GM23248 (cell line): ENCODE results near the gene ADGRG4. TPM values are rescaled to one million over a fixed set of nuclear protein-coding genes. Genes with fewer than 3 reads are reported as not detected.

ENCODE experiments used
- DNase-seq: peaks from one replicate; pipeline ENCODE4 v3.0.0-alpha.2; 2015
- H2AFZ ChIP-seq: fragments of 200-600 bp; sonication (generic); 2 replicates; pipeline ENCODE4 v1.6.1; 2016; ENCODE audit warnings: antibody characterized with exemption
- H3F3A ChIP-seq: fragments of 200-600 bp; sonication (generic); 2 replicates; pipeline ENCODE4 v1.6.1; 2016; ENCODE audit warnings: mild to moderate bottlenecking, antibody characterized with exemption, mixed run types; ENCODE audit not compliant: insufficient read depth
- H3K27ac ChIP-seq: fragments of 200-600 bp; sonication (generic); 2 replicates; pipeline ENCODE4 v1.5.1; 2016; ENCODE audit warnings: mild to moderate bottlenecking
- H3K27me3 ChIP-seq: fragments of 200-600 bp; sonication (generic); replicated peaks from 2 replicates; pipeline ENCODE4 v1.6.1; 2016; ENCODE audit warnings: mild to moderate bottlenecking; ENCODE audit not compliant: insufficient read depth
- H3K36me3 ChIP-seq: fragments of 200-600 bp; sonication (generic); 2 replicates; pipeline ENCODE4 v1.6.1; 2016; ENCODE audit warnings: low read depth, mild to moderate bottlenecking
- H3K4me1 ChIP-seq: fragments of 200-600 bp; sonication (generic); 2 replicates; pipeline ENCODE4 v1.6.1; 2016; ENCODE audit warnings: mild to moderate bottlenecking; ENCODE audit not compliant: insufficient read depth
- H3K4me2 ChIP-seq: fragments of 200-600 bp; sonication (generic); one replicate; pipeline ENCODE4 v1.6.1; 2016; ENCODE audit warnings: mild to moderate bottlenecking; ENCODE audit not compliant: unreplicated experiment
- H3K4me3 ChIP-seq: fragments of 200-600 bp; sonication (generic); 2 replicates; pipeline ENCODE4 v1.5.1; 2016; ENCODE audit warnings: mild to moderate bottlenecking
- H3K79me2 ChIP-seq: fragments of 200-600 bp; sonication (generic); 2 replicates; pipeline ENCODE4 v1.6.1; 2016; ENCODE audit warnings: mild to moderate bottlenecking; ENCODE audit not compliant: insufficient read depth
- H3K9ac ChIP-seq: fragments of 200-600 bp; sonication (generic); 2 replicates; pipeline ENCODE4 v1.6.1; 2016; ENCODE audit warnings: mild to moderate bottlenecking
- H3K9me2 ChIP-seq: fragments of 200-600 bp; sonication (generic); 2 replicates; pipeline ENCODE4 v1.6.1; 2016; ENCODE audit warnings: mixed run types, mild to moderate bottlenecking, moderate library complexity; ENCODE audit not compliant: insufficient read depth
- H3K9me3 ChIP-seq: fragments of 200-600 bp; sonication (generic); one replicate; pipeline ENCODE4 v1.6.1; 2017; ENCODE audit warnings: low read depth
- H4K20me1 ChIP-seq: fragments of 200-600 bp; sonication (generic); 2 replicates; pipeline ENCODE4 v1.6.0; 2016; ENCODE audit not compliant: insufficient read depth
- EZH2 ChIP-seq: fragments of 200-600 bp; sonication (generic); IDR thresholded peaks from 2 replicates; pipeline ENCODE4 v1.6.1; 2018; ENCODE audit warnings: antibody characterized with exemption, mild to moderate bottlenecking; ENCODE audit not compliant: insufficient read depth, poor library complexity, severe bottlenecking
- EZH2phosphoT487 ChIP-seq: fragments of 200-600 bp; sonication (generic); IDR thresholded peaks from 2 replicates; pipeline ENCODE4 v1.6.1; 2018; ENCODE audit warnings: antibody characterized with exemption, moderate library complexity, mild to moderate bottlenecking, low read depth; ENCODE audit not compliant: insufficient read depth
- WGBS, 2 experiments: methylation state at CpG; one replicate each; pipeline ENCODE4 v1.1.6; 2015 to 2017; ENCODE audit warnings: low lambda C conversion rate in 2 of 2, low coverage in 1 of 2; ENCODE audit errors: missing lambda C conversion rate in 2 of 2; 5-methylcytosine and 5-hydroxymethylcytosine counted together
- in situ Hi-C: fragments of 300-500 bp; cut with MboI; formaldehyde crosslinking; loops from 2 replicates; pipeline ENCODE4 v1.15.0; 2020
- polyA plus RNA-seq: library from polyadenylated mRNA; unstranded; fragments of >200 nt; fragmentation: Nextera tagmentation; extraction: Ambion mirVana; gene quantifications from 2 replicates; pipeline ENCODE4 v1.2.1, GENCODE V29; 2016
- total RNA-seq: library from RNA; depleted of rRNA; stranded (reverse); fragments of >200 nt; shearing (Covaris generic); gene quantifications from 2 replicates; pipeline ENCODE4 v1.2.3, GENCODE V29; 2014

ADGRG4 gene
- total and polyA plus RNA-seq, 2 experiments from 2014 or later: not detected

DNA sequence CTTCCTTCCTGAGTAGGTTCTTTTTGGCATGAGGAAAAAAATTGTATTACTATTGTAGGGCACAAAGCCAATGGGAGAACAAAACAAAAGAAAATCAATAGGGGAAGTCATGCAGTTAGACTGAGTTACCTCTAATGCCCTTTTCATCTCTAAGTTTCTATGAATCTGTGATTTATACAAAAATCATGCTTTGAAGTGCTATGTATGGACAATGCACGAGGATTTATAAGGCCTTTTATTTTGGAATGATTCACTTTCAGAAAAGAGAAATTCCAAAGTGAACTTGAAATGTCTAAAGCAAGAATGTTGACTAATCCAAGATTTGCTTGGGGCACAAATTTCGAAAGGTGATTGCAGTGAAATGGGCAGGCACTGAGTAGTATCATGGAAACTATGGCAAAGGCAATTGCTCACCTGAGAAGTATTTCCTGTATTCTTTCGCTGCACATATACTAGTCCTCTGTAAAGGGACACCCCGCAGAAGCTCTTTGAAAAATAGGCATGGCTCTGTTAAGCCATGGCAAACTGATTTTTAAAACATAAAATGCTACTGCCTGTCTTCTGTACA, 52.8 kb downstream of the ADGRG4 start:
- WGBS, 2 experiments: 39 to 41% methylated on average over 4 of the region's 4 CpGs
- TF ChIP-seq EZH2 (no peak), EZH2phosphoT487 (no peak)

DNA sequence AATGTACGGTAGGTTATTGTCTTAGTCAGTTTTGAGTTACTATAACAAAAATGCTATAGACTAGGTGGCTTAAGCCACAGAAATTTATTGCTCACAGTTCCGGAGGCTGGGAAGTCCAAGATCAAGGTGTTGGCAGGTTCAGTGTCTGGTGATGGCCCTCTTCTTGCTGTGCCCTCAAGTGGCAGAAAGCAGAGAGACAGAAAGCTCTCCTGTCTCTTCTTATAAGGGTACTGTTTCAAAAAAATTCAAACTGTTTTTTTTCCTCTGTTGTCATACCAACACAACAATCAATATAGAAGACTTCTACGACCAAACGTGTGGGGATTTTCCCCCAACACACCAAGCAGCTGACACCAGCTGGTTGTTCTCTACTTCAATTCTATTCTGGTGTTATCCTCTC, 53.4 kb downstream of the ADGRG4 start:
- H3K9me3 ChIP-seq: no peaks in the 10 kb centered on the region
- H3K9me2 ChIP-seq: no peaks in the 10 kb centered on the region
- no peaks in the 10 kb centered on the region for H3K4me1 ChIP-seq
- DNase-seq: no peak
- H2AFZ ChIP-seq: no peak overlapping the region
- no peaks in the 10 kb centered on the region for H4K20me1 ChIP-seq
- in situ Hi-C loops: no loop called here
- H3K36me3 ChIP-seq: no peaks in the 10 kb centered on the region
- no peaks in the 10 kb centered on the region for H3F3A ChIP-seq
- H3K27ac ChIP-seq: no peak overlapping the region
- no peaks in the 10 kb centered on the region for H3K79me2 ChIP-seq
- no peak overlapping the region for H3K9ac ChIP-seq
- no peak overlapping the region for H3K4me2 ChIP-seq
- H3K27me3 ChIP-seq: no peaks in the 10 kb centered on the region
- no peak overlapping the region for H3K4me3 ChIP-seq
- no peak for TF ChIP-seq EZH2phosphoT487
- TF ChIP-seq EZH2: no peak
- WGBS, 2 experiments: 18 to 20% methylated on average over 4 of the region's 4 CpGs

More for the DNA sequence above, 52.8 kb downstream of the ADGRG4 start:
- DNase-seq: peak; percentile 46
- Histone ChIP-seq H4K20me1 (no peaks in the 10 kb centered on the region), H3F3A (no peaks in the 10 kb centered on the region), H3K9me3 (no peaks in the 10 kb centered on the region), H3K4me1 (no peaks in the 10 kb centered on the region), H3K27ac (no peak overlapping the region), H3K4me3 (no peak overlapping the region), H3K9ac (no peak overlapping the region), H3K79me2 (no peaks in the 10 kb centered on the region), H2AFZ (no peak overlapping the region), H3K4me2 (no peak overlapping the region), H3K27me3 (no peaks in the 10 kb centered on the region), H3K9me2 (no peaks in the 10 kb centered on the region), H3K36me3 (no peaks in the 10 kb centered on the region)
- in situ Hi-C loops: no loop called here

DNA sequence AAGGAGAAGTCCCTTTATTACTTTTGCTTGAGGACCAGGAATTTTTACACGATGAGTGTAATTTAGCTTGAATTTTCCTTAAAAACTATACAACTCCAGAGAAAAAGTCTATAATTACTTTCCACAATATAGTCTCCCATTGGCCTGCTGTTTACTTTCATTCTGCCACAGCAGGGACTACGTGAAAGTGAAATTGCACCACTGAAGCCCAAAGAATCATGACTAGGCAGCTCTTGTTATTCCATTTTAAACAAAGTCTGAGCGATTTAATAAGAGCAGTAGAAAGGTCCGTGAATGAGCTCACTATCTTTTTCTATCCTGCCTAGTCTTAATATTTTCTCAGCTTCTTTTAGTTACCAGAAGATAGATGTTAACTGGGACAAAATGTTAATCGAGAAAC, 68.6 kb downstream of the ADGRG4 start:
- Histone ChIP-seq H3K9me3 (no peaks in the 10 kb centered on the region), H3K36me3 (no peaks in the 10 kb centered on the region), H3K4me1 (no peaks in the 10 kb centered on the region), H2AFZ (no peak overlapping the region), H4K20me1 (no peaks in the 10 kb centered on the region), H3K4me3 (no peak overlapping the region), H3K9ac (no peak overlapping the region), H3F3A (no peaks in the 10 kb centered on the region), H3K27me3 (no peaks in the 10 kb centered on the region), H3K4me2 (no peak overlapping the region), H3K79me2 (no peaks in the 10 kb centered on the region), H3K9me2 (no peaks in the 10 kb centered on the region), H3K27ac (no peak overlapping the region)
- 19 to 30% methylated on average over 5 of the region's 5 CpGs for WGBS, 2 experiments
- TF ChIP-seq EZH2phosphoT487 (no peak), EZH2 (no peak)
- in situ Hi-C loops: no loop called here
- DNase-seq: no peak

DNA sequence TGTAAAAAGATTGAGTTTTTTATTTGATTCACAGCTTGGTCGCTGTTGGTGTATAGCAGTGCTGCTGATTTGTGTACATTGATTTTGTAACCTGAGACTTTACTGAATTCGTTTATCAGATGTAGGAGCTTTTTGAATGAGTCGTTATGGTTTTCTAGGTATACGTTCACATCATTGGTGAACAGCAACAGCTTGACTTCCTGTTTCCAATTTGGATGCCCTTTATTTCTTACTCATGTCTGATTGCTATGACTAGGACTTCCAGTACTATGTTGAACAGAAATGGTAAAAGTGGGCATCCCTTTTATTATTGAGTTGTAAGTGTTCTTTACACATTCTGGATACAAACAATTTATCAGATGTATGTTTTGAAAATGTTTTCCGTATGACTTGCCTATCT, 76.0 kb downstream of the ADGRG4 start:
- Histone ChIP-seq H3K36me3 (no peaks in the 10 kb centered on the region), H3K4me2 (no peak overlapping the region), H3K9me2 (no peaks in the 10 kb centered on the region), H3K79me2 (no peaks in the 10 kb centered on the region), H2AFZ (no peak overlapping the region), H3K27ac (no peak overlapping the region), H3K4me3 (no peak overlapping the region), H3F3A (no peaks in the 10 kb centered on the region), H3K4me1 (no peaks in the 10 kb centered on the region), H3K27me3 (no peaks in the 10 kb centered on the region), H4K20me1 (no peaks in the 10 kb centered on the region), H3K9ac (no peak overlapping the region), H3K9me3 (no peaks in the 10 kb centered on the region)
- in situ Hi-C loops: no loop called here
- no peak for DNase-seq
- WGBS, 2 experiments: 48 to 54% methylated on average over 5 of the region's 5 CpGs
- no peak for TF ChIP-seq EZH2phosphoT487
- TF ChIP-seq EZH2: no peak
